GM21381 (cell line): ENCODE results near the gene CDC42BPG.
A peak's percentile ranks its signal among the peaks of the same experiment; 100 is the strongest.
"Not testable (repeated sequence)": the region's sequence is repeated elsewhere in the genome, so short reads cannot be mapped to it uniquely, and the experiment has no call there.

Experiments used
- ATAC-seq: cut with Tn5 transposase; IDR thresholded peaks from one replicate; pipeline ENCODE4 v1.9.1; 2021; ENCODE audit warnings: mild to moderate bottlenecking, moderate library complexity; ENCODE audit not compliant: unreplicated experiment

CDC42BPG gene

DNA sequence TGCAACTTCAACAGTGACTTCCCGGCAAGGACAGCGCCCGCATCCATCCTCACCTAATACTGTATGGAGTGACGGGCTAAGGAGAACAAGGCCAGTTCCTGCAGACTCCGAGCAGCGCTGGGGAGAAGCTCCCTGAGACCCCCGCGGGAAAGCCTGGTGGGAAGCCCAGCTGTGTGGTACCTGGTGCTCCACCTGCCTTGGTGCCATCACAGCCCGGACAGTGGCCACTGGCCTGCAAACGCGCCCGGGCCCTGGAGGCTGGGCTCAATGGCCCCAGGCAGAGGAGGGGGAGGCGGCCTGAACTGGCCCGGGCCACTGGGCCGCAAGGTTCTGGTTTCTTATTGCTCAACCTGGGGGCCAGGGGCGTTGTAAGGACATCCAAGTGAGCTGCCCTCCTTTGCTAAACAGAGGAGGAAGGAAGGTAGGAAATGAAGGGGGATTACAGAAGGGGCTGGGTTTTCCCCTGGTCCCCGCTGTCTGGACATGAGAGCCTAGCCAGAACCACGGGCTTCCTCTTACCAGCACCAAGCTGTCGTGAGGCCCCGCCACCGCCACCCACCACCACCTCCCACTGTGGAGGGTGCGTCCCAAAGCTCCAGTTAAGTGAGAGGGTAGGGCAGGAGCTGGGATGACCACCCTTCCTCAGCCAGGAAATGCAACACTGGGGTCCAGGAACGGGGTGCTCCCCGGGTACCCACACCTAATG is 8.5 kb upstream of the CDC42BPG start:
- no peak for ATAC-seq

DNA sequence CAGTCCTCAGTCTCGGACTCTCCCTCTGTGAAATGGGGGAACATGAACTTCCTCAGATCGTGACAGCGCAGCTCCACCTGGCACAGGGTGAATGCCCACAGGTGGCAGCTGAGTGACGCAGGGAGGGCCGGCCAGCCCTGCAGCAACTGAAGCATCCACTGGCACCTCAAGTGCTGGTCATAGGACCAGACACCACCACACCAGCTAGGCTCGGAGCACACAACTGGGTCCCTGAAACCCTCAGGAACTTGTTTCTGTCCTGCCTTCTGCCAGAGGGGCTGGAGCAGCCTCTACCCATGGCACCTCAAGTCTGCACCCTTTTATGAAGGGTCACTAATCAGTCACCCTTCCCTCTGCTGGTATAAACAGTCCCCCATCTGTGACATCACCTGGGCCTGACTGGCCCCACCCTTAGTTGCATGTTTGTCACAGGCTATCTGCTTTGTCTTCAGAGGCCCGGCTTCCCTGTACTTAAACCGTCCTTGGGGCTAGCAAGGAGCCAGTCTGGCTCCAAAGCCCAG is 7.4 kb upstream of the CDC42BPG start:
- ATAC-seq = peak; percentile 10

DNA sequence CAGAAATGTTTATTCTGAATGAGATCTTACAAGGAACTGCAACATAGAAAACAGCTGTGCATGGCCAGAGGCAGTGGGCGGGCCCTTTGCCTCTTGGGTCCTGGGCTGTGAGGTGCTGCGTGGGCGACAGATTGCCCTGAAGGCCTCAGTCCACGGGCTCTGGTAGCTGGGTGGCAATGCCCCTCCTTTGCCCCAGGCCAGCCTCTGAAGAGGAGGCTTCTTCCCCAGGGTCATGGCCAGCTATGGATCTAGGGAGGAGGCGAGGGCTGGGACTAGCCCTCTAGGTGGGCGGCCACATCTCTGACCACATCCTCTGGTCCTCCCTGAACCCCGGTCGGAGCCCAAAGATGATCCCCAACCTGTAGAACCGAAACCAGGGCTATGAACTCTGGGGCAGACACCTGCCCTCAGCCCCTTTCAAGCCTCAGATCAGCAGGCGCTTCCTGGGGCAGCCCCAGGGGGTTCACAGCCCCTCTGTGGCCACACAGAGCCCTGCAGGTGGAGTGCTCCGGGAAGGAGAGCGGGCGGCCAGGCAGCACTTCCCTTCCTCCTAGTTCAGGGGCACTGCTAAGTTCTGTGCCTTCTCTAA is 6.6 kb upstream of the CDC42BPG start:
- peak; percentile 51 for ATAC-seq

DNA sequence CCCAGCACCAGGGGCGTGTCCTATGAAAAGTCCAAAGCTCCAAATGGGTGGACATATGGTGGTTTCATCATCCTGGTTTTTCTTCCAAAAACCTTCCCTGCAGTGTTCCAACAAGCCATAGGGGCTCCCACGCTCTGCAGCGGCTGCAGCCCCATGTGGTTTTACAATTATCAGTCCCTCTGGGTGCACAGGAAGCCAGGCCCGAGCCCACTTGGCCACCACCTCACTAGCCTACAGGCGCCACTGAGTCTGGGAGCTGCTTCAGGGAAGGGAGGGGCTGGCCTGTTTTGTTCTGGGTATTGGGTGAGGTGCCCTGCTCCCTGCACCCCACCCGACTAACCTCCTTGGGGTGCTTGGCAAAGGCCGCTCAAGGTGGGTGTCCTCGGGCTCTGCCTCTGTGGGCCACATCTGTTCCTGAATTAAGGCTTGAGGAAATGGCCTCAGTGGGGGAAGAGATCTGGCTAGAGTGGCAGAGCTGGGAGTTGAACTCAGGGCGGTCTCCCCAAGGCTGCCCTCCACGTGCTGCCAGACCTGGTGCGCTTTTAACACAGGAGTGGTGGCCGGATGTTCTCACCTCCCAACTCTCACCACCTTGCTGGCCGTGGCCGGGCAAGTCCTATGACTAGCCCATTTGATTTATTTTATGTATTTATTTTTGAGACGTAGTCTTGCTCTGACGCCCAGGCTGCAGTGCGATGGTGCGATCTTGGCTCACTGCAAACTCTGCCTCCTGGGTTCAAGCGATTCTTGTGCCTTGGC is 5.3 kb upstream of the CDC42BPG start:
- ATAC-seq = no peak

DNA sequence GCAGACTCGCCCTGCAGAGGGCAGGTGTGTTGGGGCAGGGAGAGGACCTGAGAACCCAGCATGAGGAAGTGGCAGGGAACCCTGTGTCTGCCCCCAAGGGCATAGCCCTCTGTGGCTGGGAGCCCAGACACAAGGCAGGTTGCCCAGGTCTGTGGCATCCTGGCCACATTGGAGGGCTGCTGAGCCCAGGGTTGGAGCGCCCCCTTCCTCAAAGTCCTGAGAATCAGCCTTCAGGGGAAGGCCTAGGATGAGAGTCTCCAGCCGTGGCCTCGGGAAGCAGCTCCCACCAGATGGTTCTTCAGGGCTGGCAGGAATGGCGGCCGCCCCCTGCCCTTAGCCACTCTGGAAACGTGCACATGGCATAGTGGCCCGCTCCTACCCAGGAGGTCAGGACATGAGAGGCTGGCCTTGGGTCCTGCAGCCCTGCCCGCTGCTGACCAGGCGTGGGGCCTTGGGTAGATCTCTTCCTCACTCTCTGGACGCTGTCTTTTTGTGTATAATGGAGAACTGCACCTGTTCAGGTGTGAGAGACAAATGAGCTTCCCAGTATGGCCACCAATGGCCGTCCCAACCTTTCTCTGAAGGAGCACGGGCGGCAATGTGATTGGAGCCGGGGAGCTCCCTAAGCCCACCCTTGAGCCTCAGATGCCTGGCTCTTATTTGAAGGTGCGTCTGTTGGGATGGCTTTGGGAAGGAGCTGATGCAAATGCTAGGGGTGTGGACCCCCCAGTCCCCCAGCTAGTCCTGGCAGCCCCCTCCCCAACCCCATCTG is 4.6 kb upstream of the CDC42BPG start:
- no peak for ATAC-seq

DNA sequence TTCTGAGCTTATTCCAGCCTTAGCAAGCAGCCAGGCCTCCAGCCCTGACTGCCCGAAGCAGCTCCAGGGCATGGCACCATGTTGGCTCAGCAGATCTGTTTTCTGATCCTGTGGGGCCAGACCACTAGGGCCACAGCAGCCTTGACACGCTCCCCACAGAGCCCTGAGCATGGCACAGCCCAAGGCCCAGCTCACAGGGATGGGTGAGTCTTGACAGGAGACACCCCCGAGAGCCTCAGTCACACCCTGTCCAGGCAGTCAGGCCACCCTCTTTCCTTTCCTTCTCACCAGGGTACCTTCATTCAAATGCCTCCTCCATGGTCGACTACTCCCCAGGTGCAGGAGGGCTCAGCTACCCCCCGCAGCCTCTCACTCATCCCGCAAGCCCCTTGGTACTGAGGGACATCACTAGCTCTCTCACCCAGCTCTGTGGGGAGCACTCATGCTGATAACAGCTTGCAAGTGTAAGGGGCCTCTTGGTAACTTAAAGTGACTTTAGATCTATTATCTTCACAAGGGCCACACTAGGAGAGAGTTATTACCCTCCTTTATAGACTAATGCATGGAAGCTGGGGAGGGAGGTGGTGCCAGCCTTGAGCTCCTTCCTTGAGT is 3.9 kb upstream of the CDC42BPG start:
- ATAC-seq = no peak

DNA sequence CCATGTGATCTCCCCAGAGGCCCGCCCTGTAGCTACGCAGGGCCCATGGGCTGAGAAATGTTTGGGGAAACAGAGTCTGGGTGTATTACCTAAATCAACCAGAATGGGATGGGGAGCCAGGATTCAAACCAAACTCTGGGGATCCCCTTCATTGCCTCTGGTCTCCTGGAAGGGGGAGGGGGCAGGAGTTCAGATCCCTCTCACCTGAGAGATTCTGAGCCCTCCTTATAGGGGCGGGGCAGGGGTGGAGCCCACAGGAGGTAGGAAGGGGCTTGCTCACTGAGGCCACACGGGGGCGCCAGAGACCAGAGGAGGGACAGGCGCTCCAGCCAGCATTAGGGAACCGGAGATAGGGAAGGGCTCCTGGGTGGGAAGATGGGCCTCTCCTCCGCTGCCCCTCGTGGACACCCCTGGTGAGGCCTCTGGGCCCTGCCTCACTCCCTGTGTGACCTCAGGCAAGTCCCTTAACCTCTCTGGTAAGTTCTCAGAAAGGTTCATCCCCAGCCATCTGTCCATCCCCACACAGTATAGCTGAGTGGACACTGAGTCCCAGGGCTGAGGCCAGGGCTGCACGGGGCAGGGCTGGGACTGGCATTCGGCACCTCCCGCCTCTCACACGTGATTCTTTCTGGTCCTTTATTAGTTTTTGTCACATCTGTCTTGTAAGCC is 2.7 kb upstream of the CDC42BPG start:
- ATAC-seq = no peak

DNA sequence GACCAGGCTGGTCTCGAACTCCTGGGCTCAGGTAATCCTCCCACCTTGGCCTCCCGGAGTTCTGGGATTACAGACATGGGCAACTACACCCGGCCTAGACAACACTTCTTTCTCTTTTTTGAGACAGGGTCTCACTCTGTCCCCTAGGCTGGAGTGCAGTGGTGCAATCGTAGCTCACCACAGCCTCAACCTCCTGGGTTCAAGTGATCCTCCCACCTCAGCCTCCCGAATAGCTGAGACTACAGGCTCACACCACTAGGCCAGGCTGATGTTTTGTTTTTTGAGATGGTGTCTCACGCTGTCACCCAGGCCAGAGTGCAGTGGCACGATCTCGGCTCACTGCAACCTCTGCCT is 1.3 kb upstream of the CDC42BPG start:
- ATAC-seq = not testable (repeated sequence)

DNA sequence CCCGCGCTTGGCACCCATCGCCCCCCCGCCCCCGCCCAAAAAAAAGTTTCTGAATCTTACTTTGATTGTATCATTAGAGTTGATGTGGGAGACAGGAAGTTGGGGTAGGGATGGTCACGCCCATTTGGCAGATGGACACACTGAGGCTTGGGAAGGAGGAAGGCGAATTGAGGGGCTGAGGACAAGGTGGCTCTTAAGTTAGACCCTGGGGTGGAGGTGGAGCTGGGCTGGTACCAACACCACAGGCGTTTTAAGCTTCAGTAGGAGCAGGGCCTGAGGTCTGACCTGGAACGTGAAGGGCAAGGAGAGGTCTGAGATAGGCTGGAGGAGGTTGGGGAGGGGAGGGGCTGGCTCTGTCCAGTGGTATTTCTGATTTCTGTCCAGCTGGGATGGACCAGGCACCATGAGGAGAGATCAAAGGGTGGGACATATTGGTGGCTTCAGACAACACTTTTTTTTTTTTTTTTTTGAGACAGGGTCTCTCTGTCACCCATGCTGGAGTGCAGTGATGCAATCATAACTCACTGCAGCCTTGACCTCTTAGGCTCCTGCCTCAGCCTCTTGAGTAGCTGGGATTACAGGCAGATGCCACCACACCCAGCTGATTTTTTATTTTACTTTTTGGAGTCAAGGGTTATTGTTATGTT is 799 bp upstream of the CDC42BPG start:
- no peak for ATAC-seq

DNA sequence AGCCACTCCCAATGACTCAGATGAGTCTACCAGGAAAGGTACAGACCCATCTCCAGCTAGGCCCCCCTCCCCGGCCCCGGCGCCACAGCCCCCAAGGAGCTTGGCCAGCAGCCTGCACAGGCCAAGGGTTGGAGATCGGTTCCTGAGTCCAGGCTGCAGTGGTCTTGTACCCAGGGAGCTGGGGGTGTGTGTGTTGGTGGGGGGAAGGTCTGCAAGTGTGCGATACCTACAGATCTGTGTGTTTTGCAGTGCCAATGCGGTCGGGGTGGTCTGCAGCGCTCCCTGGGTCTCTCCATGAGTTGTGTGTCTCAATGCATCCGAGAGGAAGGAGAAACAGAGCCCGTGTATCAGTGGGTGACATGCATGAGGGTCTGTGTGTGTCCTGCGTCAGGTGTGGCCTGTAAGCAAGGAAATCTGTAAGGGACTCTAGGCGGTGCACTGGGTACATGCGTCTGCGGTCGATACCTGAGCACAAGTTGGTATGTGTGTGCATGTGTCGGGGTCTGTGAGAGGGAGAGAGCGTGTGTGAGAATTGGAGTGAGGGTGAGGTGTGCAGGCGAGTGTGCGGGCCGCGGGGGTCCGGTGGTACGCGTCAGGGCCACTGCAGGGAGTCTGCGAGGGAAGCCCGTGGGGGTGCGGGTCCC is 645 bp downstream of the CDC42BPG start:
- no peak for ATAC-seq

DNA sequence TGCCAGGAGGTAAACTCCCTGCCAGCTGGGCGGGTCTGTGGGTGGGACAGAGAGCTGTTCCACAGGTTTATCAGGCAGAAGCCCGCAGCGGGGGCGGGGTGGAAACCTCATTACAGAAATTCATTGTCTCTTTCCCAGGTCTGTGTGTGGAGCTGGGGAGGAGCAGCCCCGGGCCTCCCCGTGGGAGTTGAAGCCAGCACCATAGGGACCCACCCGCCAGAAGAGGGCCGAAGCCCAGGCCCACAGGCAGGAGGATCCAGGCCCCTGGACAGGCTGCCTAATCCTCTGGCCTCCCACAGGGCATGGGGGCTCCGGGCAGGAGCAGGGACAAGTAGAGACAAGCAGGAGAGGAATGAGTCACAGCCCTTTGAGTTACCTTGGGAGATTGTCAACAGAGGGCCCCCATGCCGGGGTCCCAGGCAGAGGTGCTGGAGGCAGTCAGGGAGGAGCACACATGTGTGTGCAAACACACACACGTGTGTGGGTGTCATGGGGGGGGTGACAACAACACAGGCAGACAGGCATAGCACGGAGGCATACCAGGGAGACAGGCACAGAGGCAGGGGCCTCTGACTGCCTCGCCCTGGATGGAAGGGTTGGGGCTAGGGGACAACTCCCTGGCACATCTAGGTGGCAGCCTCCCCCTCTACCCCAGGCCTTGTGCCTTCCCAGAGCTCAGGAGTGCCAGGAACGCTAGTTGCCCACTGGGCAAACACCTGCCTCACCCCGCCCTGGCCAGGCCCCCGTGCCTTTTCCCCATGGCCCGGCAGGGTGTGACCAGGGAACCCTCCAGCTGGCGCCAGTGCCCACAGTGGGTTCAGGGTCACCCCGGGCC is 1.4 kb downstream of the CDC42BPG start:
- ATAC-seq = no peak

DNA sequence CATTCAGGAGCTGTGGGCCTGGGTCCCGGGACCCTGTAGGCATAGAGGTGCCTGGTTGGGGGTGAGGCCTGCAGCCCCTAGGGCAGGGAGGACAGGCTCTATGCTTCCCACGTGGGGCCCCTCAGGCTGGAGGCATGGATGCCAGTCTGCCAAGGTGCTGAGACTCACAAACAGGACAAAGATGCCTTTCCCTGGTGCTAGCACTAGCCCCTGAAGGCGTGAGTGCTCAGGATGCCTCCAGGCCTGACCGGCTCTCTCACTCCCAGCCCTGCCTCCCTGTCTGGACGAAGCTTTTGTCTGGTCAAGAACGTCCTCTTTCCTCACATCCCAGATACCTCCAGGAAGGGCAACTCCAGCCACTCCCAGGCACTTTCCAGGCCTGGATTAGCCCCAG is 2.1 kb downstream of the CDC42BPG start:
- no peak for ATAC-seq

DNA sequence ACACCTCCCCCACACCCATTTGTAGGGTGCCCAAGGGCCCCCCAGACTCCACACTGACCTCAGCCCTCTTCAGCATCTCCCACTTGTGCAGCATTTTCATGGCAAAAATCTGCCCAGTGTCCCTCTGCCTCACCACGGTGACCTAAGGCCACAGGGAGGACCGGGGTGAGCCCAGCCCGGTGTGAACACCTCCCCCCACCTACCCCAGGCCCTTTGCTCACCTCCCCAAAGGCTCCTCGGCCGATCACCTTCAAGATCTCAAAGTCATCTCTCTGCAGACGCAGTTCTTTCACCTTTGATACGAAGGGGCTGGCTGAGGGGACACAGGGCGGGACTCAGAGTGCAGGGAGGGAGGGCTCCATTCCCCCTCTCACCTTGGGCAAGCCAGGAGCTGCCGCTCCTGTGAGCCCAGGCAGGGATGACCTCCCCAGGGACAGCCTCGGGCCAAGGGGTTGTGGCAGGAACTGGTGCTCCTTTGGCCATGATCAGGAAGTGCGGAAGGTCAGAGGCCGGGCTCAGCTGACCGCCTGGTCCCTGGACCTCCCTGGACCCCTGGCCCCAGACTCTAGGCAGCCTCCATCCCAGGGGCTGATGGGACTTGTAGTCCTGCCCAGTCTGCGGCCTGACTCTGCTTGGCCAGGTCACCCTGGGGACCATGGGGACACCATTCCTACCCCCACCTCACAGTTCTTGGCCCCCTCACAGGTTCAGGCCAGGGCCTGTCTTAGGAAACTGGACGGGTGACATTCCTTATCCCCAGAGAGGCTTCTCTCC is 2.7 kb downstream of the CDC42BPG start:
- no peak for ATAC-seq

DNA sequence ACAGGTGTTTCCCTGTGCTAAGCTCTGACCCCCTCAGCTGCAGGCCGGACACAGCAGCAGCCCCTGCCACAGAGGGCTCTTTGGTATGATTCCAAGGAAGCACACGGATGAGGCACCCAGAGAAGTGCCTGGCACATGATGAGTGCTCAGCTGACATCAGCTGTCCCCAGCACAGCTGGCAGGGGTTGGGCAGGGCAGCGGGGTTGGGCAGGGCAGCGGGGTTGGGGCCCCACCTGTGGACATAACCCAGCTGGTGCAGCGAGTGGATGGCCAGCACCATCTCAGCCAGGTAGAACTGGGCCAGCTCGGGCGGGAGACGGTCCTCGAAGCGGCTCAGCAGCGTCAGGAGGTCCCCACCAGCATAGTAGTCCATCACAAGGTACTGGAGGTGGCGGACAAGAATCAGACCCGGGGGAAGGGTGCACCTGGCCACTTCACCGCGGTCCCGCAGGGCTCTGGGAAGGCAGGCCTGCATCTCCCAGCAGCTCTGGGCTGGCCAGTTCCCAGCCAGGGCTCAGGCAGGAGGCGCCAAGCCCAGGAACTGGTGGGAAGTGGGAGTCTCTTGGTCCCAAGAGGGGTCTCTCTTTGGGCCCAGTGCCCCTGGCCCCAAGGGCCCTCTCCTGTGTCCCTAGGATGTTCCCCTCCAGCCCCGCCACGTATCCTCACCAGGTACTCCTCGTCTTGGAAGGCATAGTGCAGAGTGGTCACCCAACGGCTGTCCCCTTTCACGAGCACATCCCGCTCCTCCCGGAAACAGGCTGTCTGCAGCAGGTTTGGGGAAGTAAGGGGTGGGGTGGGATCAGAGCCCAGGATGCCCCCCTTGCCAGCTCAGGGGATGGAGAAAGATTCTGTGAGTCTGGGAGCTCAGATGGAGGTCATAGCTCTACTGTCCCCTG is 4.3 kb downstream of the CDC42BPG start:
- no peak for ATAC-seq

DNA sequence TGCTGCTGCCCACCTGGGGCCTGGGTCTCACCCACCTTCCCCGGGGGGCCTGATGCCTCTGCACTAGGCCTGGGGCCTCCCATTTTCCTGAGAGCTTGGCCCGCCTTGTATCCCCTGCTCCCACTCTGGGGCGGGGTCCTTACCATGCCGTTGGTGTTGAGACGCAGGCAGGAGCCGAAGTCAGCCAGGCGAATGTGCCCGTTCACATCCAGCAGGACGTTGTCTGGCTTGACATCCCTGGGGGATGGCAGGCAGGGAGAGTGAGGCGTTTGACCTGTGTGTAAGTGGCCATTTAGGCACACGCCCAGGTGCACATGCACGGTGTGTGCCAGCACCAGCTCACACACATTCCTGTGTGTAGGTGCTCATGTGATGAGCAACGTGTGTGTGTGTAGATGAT is 5.1 kb downstream of the CDC42BPG start:
- ATAC-seq = no peak

DNA sequence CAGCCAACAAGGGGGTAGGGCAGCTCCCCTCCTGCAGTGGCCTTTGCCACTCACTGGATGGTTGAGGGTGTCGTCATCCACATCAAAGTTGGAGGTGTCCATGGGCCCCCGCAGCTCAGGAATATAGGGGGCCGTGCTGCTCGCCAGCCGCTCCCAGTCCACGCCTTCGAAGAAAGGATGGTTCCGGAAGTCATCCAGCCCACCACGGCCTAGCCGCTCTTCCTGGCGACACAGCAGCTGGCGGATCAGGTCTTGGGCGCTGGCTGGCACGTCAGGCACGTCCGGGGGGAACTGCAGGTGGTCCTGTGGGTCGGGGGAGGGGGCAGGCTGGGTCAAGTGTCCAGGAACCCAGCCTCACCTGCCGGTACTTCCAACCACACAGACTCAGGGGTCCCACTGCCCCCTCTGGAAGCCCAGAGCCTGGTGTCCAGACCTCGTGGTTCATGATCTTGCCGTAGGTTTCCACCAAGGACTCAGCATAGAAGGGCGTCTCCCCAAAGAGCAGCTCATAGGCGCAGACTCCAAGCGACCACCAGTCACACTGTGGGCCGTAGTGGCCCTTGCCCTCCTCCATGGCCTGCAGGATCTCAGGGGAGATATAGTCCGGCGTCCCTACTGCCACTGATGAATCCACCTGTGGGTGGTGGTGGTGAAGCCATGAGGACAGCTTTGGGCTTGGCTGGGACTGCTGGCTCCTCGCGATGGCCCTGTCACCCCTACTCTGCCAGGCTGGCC is 5.7 kb downstream of the CDC42BPG start:
- ATAC-seq = no peak
